Measurements from ENCODE around the gene IL9R.
"Not testable (repeated sequence)": the region's sequence is repeated elsewhere in the genome, so short reads cannot be mapped to it uniquely, and the experiment has no call there.

GRCh38 chrX:156028653-156029237 lies 31.2 kb downstream of the IL9R start:
- TF ChIP-seq POLR2AphosphoS5 (IDR thresholded peaks at IDR 0.05); CTCF (IDR thresholded peaks at IDR 0.05 in 8 of 11, conservative IDR thresholded peaks at IDR 0.05 in 3 of 11); POLR2A (IDR thresholded peaks at IDR 0.05): not testable (repeated sequence)
